NCI-H128 (cell line): ENCODE measurements around the gene SH3BP4.

Source experiments
- DNase-seq: peaks from one replicate; lab custom pipeline; 2025; ENCODE audit not compliant: unreplicated experiment; lab: John Stamatoyannopoulos, UW

SH3BP4 gene

GRCh38 chr2:234951664-234952269, at the start of gene SH3BP4:
Gene SH3BP4, plus strand, starts transcription at chr2:234952017. Its CDS starts 82,986 bp downstream, at chr2:235035003.
- DNase-seq, result peak; percentile 16

- DNase-seq, result no peak
These were observed 47.0 kb upstream of the SH3BP4 start for GRCh38 chr2:234904785-234905184.

GRCh38 chr2:234905547-234906265, 46.1 kb upstream of the SH3BP4 start:
- no peak for DNase-seq

GRCh38 chr2:234910186-234910679, 41.6 kb upstream of the SH3BP4 start:
- no peak for DNase-seq

GRCh38 chr2:234911271-234911670, 40.5 kb upstream of the SH3BP4 start:
- DNase-seq, result no peak

GRCh38 chr2:234912437-234912836, 39.4 kb upstream of the SH3BP4 start:
- DNase-seq, result no peak

- DNase-seq, result no peak
These were observed 38.6 kb upstream of the SH3BP4 start for GRCh38 chr2:234913208-234913626.

- no peak for DNase-seq
These were observed 37.3 kb upstream of the SH3BP4 start for GRCh38 chr2:234914371-234915154.

- DNase-seq, result no peak
These were observed 35.1 kb upstream of the SH3BP4 start for GRCh38 chr2:234916674-234917073.

GRCh38 chr2:234917211-234917975, 34.4 kb upstream of the SH3BP4 start:
- DNase-seq, result no peak

- DNase-seq, result no peak
These were observed 32.1 kb upstream of the SH3BP4 start for GRCh38 chr2:234919711-234920110.

- no peak for DNase-seq
These were observed 31.0 kb upstream of the SH3BP4 start for GRCh38 chr2:234920836-234921235.

- DNase-seq, result no peak
These were observed 22.8 kb upstream of the SH3BP4 start for GRCh38 chr2:234929002-234929401.

GRCh38 chr2:234930397-234930796, 21.4 kb upstream of the SH3BP4 start:
- DNase-seq, result no peak

- DNase-seq, result no peak
These were observed 20.4 kb upstream of the SH3BP4 start for GRCh38 chr2:234931371-234931770.

- DNase-seq, result no peak
These were observed 19.1 kb upstream of the SH3BP4 start for GRCh38 chr2:234932591-234933168.

GRCh38 chr2:234935311-234935710, 16.5 kb upstream of the SH3BP4 start:
- no peak for DNase-seq

- no peak for DNase-seq
These were observed 12.2 kb upstream of the SH3BP4 start for GRCh38 chr2:234939576-234939975.

GRCh38 chr2:234939996-234940395, 11.8 kb upstream of the SH3BP4 start:
- no peak for DNase-seq

- DNase-seq, result no peak
These were observed 11.3 kb upstream of the SH3BP4 start for GRCh38 chr2:234940527-234940926.
